Heart left ventricle (tissue), 13 donors: ENCODE measurements around the gene WDR35.

ENCODE experiments used
- CTCF ChIP-seq, 12 donors: fragments of 200-600 bp; sonication (generic) in 4 of 12; IDR thresholded peaks; one replicate each; pipeline versions ENCODE4 v1.5.0 to v1.8.0; 2018 to 2022; ENCODE audit warnings: antibody characterized with exemption in 12 of 12, mild to moderate bottlenecking in 5 of 12
- POLR2A ChIP-seq, 2 donors: fragments of 450-650 bp; IDR thresholded peaks; one replicate each; pipeline ENCODE4 v1.6.1; 2017; ENCODE audit warnings: antibody characterized with exemption in 2 of 2, mild to moderate bottlenecking in 2 of 2, moderate library complexity in 2 of 2
- donor health status: ischemic (EF 13 %, LVEDD 7.1; RV severe dilation, severe dysfunction).
- donor health status: DM: no; HTN: yes; CAD: no.
- donor health status: DM: no; HTN: no; CAD: no.
- donor health status: ischemic (EF 25% LVEDD 6.9; RV normal size, moderate dysfunction).
- donor health status: ischemic (EF 25% LVEDD 5.7; RV mildly dilated, moderate dysfunction).
- donor health status: ischemic (EF 35%, LVEDD 5.7; RV mildly dilated, moderate dysfunction).
- donor health status: nonischemic (EF 11% LVEDD 7.7; RV severe dilation, severe dysfunction).
- donor health status: DM: yes; HTN: yes; CAD: no.
- donor health status: PGD.
- donor health status: ischemic (EF 29% LVEDD 5.4; RV normal size, mild dysfunction).
- donor health status: nonischemic (EF 23%, LVEDD 6.1; RV moderate dilation, normal function).

GRCh38 chr2:20034821-20035220 is 44.9 kb upstream of the WDR35 start:
- TF ChIP-seq CTCF (IDR thresholded peaks at IDR 0.05) (no peak), POLR2A (IDR thresholded peaks at IDR 0.05) (no peak)
